GM10847 (cell line): ENCODE measurements around the gene ST3GAL6.
A peak's percentile ranks its signal among the peaks of the same experiment; 100 is the strongest.

ENCODE experiments used
- POLR2A ChIP-seq: IDR thresholded peaks from 2 replicates; pipeline ENCODE4 v1.6.1; 2011; ENCODE audit not compliant: insufficient read length; ENCODE audit errors: extremely low read depth

ST3GAL6 gene

GRCh38 chr3:98763076-98763475 is at the start of gene ST3GAL6:
ST3GAL6 (plus strand) TSS chr3:98763340; CDS start chr3:98768441, 5,101 bp downstream.
- TF ChIP-seq POLR2A, result no peak

DNA sequence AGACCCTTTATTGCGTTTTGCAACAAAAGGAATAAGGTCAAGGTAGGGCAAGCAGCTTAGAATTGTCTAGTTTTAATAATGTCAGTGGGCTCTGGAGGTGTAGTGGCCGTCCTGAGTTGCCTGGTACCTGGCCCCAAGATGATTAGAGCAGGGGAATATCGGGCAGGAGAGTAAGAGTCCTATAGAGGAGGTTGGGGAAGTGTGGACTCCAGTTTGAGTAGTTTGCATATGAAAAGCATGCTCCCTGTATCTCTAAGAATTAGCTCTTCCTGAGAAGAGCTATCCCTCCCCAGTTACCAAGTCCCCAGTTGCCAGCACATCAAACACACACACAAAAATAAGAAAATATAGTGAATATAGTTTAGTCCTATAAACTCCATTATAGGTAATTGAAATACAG is 49.2 kb upstream of the ST3GAL6 start:
- no peak for TF ChIP-seq POLR2A

GRCh38 chr3:98717584-98717983 is 45.6 kb upstream of the ST3GAL6 start:
- TF ChIP-seq POLR2A, result no peak

- no peak for TF ChIP-seq POLR2A
Observed at GRCh38 chr3:98718730-98719129, 44.4 kb upstream of the ST3GAL6 start.

GRCh38 chr3:98721776-98722175 is 41.4 kb upstream of the ST3GAL6 start:
- TF ChIP-seq POLR2A, result no peak

GRCh38 chr3:98722389-98722788 is 40.8 kb upstream of the ST3GAL6 start:
- no peak for TF ChIP-seq POLR2A

- TF ChIP-seq POLR2A, result no peak
Observed at GRCh38 chr3:98725352-98725751, 37.8 kb upstream of the ST3GAL6 start.

DNA sequence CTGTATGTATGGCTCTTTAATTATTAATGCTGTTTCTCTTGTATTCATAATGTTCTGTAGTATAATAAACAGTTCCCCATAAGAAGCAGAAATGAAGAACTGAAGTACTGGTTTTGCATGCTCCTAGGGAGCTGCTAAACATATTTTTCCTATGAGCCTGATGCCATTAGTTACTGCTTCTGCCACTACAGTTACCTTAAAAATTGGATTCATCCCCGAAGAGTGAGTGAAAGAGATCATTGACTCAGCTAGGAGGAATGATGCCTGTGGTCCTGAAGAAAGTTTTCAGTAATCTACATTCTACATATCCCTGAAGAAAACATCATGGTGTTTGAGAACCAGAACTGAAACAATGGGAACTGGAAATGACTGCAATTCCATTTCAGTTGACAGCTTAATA is 37.1 kb upstream of the ST3GAL6 start:
- TF ChIP-seq POLR2A, result no peak

GRCh38 chr3:98727638-98728037 is 35.5 kb upstream of the ST3GAL6 start:
- TF ChIP-seq POLR2A, result no peak

DNA sequence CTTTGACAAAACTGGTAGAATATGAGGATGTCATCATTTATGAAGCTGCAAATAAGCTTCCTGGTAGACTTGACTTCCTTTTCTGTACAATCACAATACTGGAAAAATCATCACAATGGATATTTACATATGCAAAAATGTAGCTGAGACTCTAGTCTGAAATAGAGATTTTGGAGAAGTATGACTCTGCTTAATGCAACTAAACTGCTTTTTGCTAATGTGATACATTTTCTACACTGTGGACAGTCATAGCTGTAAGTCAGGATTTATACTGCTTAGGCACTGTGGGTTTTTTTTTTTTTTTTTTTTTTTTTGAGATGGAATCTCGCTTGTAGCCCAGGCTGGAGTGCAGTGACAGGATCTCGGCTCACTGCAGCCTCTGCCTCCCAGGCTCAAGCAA is 34.5 kb upstream of the ST3GAL6 start:
- TF ChIP-seq POLR2A, result no peak

- TF ChIP-seq POLR2A, result no peak
Observed at GRCh38 chr3:98730338-98730737, 32.8 kb upstream of the ST3GAL6 start.

DNA sequence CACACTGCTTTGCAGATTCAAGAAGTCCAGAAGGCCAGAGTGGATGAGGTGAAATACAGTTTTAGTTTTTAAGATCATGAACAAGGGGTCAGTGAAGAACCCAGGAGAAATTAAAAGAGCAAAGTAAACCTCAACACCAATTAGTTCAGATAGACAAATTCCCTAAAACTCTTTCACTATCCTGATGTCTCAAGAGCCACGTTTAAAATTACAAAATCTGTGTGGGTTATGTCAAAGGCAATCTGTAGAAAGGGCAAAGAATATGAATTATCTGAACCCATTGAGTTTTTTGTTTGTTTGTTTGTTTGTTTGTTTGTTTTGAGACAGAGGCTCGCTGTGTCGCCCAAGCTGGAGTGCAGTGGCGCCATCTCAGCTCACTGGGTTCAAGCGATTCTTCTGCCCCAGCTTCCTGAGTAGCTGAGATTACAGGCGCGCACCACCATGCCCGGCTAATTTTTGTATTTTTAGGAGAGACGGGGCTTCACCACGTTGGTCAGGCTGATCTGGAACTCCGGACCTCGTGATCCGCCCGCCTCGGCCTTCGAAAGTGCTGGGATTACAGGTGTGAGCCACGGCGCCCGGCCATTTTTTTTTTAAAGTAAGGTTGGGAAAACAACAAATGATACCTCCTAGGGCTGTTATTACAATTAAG is 32.1 kb upstream of the ST3GAL6 start:
- TF ChIP-seq POLR2A, result no peak

- no peak for TF ChIP-seq POLR2A
Observed at GRCh38 chr3:98731720-98732285, 31.3 kb upstream of the ST3GAL6 start.

DNA sequence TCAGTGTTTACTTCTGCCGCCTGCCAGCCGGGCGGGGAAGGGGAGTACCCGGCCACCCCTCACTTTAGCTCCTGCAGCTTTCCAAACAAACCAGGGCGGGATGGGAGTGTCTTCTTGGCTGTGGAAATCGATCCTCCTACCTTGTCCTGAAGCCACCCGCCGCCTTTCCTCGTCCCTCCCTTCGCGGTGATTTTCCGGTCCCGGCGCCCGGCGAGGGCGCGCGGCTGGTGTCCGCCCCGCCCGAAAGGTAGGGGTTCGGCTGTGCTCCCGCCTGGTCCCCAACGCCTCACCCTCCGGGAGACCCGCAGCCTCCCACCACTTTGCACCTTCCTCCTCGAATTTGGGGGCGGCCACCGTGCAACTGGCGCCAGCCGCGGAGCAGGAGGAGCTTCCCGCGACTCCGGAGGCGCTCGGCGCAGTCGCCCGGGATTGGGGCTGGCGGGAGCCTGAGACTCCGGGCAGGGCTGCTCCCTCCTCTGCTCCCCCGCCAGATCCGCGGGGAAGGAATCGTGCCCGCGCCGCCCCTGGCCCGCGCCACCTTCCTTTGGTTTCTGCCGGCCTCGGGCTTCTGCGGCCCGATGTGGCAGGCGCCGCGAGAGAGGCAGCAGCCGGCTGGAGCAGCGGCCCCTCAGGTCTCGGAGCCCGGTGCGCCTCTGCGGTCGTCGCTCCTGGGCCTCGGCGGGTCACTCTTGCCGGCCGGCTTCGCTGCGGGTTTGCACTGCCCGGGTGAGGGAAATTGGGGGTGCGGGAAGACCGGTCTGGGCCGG is 30.7 kb upstream of the ST3GAL6 start:
- TF ChIP-seq POLR2A, result peak; percentile 27

DNA sequence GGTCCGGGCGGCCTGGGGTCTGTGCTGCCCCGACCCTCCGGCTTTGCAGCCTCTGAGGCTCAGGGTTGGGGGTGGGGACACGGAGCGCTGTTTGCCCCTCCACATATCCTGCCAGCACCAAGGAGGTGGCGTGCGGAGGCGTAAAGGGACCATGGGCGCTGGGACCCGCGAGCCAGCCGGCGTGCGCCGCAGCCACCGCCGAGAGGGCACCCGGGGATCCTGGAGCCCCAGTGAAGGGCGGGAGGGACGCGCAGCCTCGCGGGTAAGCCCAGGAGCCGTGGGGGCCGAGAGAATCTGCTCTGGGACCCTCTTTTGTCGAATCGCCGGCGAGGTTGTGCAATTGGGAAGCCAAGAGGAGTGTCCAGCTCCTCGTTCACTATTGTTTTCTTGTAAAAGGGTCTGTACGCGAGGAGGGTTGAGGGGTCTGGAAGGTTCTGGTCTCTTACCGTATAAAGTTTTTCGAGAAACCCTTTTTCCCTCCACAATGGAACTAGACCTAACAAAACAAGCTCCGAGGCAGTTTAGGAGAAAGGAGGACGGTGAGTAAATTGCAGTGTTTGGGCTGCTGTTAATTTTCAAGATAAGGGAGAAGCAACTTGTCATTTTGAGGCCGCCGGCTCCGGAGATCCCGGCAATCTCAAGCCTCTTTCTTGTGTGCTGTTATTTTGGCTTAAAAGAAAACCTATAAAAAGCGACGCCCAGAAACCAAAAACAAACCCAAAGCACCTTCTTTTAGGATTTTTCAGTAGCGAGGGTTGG is 29.9 kb upstream of the ST3GAL6 start:
- TF ChIP-seq POLR2A, result no peak
